GM21367 (cell line): Measurements from ENCODE around the gene FBXL14.
"Not testable (repeated sequence)": the region's sequence is repeated elsewhere in the genome, so short reads cannot be mapped to it uniquely, and the experiment has no call there.

Source experiments
- ATAC-seq: cut with Tn5 transposase; IDR thresholded peaks from one replicate; pipeline ENCODE4 v1.9.1; 2021; ENCODE audit not compliant: unreplicated experiment

The FBXL14 gene

GRCh38 chr12:1619587-1619986, 25.2 kb upstream of the FBXL14 start:
- ATAC-seq: no peak

- no peak for ATAC-seq
Observed at GRCh38 chr12:1619159-1619558, 24.8 kb upstream of the FBXL14 start.

GRCh38 chr12:1618489-1618888, 24.1 kb upstream of the FBXL14 start:
- no peak for ATAC-seq

GRCh38 chr12:1616233-1617066, 22.1 kb upstream of the FBXL14 start:
- no peak for ATAC-seq

GRCh38 chr12:1614360-1614759, 20.0 kb upstream of the FBXL14 start:
- ATAC-seq: no peak

- ATAC-seq: no peak
Observed at GRCh38 chr12:1613860-1614259, 19.5 kb upstream of the FBXL14 start.

- ATAC-seq: no peak
Observed at GRCh38 chr12:1611803-1612572, 17.6 kb upstream of the FBXL14 start.

- ATAC-seq: no peak
Observed at GRCh38 chr12:1610072-1610643, 15.8 kb upstream of the FBXL14 start.

GRCh38 chr12:1608713-1609119, 14.3 kb upstream of the FBXL14 start:
- ATAC-seq: no peak

- no peak for ATAC-seq
Observed at GRCh38 chr12:1607940-1608712, 13.7 kb upstream of the FBXL14 start.

GRCh38 chr12:1606021-1606622, 11.7 kb upstream of the FBXL14 start:
- peak; percentile 48 for ATAC-seq

GRCh38 chr12:1605129-1606020, 11.0 kb upstream of the FBXL14 start:
- peak; percentile 37 for ATAC-seq

GRCh38 chr12:1604464-1604863, 10.1 kb upstream of the FBXL14 start:
- ATAC-seq: no peak

- no peak for ATAC-seq
Observed at GRCh38 chr12:1603269-1603993, 9.1 kb upstream of the FBXL14 start.

GRCh38 chr12:1602706-1603105, 8.3 kb upstream of the FBXL14 start:
- ATAC-seq: not testable (repeated sequence)

- no peak for ATAC-seq
Observed at GRCh38 chr12:1598757-1599156, 4.4 kb upstream of the FBXL14 start.

- ATAC-seq: no peak
Observed at GRCh38 chr12:1595690-1596347, 1.4 kb upstream of the FBXL14 start.

GRCh38 chr12:1595026-1595561, 713 bp upstream of the FBXL14 start:
- ATAC-seq: no peak

- no peak for ATAC-seq
Observed at GRCh38 chr12:1594006-1594260, 448 bp downstream of the FBXL14 start.
